IPS DF 4.7 (cell line): Measurements from ENCODE around the gene C11orf58.
A peak's percentile ranks its signal among the peaks of the same experiment; 100 is the strongest.

Source experiments
- DNase-seq: peaks from one replicate; pipeline ENCODE4 v3.0.0-alpha.2; 2013; ENCODE audit warnings: low spot score; ENCODE audit errors: extremely low read depth

The C11orf58 gene

DNA sequence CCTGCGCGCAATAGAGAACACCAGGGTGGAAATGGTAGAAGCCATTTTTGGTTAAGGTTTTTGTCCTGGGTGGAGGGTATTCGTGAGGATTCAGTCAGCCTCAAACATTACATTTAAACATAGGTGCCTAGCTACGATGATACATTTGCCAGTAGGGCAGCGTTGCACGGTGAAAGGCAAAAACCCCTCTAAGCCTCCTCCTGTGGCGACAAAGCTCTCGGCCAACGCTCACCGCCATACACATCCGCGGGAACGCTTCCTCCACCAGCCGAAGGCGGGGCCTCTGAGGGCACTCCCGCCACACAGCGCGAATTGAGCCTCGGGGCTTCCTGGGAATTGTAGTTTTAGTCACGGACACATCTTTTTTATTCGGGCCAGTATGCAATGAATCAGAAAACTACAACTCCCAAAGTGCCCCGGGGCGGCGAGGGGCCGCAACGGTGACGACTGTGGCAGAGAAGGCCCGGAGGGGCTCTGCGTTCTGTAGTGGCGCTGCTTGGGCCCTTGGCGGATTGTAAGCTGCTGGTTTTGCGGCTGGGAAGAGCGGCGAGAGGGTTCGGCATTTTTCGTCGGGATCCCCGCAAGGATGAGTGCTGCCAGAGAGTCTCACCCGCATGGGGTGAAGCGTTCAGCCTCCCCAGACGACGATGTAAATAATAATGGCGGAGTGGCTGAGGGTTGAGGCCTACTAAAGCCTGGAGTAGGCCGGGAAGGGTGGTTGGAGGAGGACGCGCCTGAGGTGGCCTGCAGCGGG, at the start of gene C11orf58:
Gene C11orf58 (plus strand): TSS at position 455 of the 754 bp plus-strand sequence. CDS start 132 bp downstream, at position 587.
- DNase-seq: peak; percentile 81

DNA sequence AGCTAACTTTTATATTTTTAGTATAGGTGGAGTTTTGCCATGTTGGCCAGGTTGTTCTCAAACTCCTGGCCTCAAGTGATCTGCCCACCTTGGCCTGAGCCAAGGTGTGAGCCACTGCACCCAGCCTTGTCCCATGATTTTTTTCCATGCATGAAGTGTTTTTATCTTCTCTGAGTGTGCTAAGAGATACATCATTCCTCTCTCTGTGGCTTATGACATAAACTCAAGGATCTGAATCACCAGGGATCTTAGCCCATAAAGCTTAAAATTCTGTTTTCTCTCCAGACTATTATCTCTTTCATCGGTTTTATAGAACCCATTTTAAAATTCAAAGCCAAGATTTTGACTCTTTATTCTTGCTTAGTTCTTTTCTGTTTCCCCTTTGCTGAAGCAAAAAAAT, 48.4 kb upstream of the C11orf58 start:
- no peak for DNase-seq

DNA sequence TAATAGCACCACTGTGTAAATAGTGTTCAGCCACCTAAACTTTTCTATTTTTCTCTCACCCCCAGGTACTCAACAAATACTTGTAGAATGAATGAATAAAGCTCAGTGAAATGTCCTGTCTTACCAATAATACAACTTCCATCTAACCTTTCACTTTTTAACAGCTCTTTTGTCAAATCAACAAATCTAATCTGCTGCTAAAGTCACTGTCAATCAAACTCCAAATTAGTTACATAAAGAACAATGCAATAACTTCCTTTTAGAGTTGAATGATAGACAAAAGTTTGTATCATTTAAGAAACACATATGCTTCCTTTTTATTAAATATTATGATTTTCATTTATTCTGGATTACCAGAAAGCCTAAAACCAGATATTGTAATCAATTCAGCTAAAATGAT, 34.7 kb upstream of the C11orf58 start:
- no peak for DNase-seq

DNA sequence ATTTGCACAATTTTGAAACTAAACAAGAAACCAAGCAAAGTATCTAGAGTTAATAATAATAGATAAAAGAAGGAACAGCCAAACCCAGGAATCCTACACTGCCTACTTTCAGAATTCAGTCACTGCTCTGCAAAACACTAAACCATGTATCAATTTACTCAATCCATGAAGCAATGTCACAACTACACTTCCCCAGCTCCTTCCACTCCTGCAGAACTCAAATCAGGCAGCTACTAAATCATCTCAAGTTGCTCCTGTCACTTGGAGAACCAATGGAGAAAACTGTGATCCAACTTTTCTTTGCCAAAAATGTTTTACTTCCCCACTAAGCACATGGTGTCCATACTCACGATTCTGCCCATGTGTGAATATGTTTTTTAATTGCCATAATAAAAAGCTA, 24.9 kb upstream of the C11orf58 start:
- no peak for DNase-seq

DNA sequence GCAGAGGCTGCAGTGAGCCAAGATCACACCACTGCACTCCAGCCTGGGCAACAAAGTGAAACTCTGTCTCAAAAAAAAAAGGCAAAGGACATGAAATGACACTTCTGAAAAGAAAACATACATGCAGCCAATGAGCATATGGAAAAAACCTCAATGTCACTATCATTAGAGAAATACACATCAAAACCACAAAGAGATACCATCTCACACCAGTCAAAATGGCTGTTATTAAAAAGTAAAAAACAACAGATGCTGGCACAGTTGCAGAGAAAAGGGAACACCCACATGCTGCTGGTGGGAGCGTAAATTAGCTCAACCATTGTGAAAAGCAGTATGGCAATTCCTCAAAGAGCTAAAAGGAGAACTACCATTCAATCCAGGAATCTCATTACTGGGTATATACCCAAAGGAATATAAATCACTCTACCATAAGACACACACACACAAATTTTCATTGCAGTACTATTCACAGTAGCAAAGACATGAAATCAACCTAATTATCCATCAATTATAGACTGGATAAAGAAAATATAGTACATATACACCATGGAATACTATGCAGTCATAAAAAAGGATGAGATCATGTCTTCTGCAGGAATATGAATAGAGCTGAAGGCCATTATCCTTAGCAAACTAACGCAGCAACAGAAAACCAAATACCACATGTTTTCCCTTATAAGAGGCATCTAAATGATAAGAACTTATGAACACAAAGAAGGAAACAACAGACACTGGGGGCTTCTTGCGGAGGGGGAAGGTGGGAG, 15.7 kb upstream of the C11orf58 start:
- DNase-seq: no peak

DNA sequence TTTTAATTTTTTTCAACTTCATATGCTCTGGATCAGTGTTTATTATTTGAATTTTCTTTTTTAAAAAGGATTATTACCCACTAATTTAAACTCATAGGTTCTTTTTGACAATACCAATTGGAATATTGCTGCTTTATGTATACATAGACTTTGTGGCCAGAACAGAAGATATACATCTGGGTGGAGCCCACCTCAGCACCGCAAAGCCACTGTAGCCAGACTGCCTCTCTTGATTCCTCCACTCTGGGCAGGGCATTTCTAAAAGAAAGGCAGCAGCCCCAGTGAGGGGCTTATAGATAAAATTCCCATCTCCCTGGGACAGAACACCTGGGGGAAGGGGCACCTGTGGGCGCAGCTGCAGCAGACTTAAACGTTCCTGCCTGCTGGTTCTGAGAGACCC, 10.6 kb upstream of the C11orf58 start:
- DNase-seq: no peak

DNA sequence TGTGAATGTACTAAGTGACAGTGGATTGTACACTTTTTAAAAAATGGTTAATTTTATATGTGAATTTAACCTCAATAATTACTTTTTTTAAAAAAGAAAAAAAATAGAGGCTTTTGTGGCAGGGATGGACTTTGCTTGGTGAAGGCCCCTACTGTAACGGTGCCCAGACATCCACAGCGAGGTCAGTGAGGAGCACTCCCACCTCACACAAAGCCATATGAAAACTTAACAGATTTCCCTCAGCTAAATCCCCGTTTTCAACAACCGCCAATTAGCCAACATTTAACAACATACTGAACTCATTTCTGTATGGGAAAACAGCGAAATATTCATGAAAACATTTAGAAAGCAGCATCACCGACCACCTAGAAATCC, 642 bp upstream of the C11orf58 start:
- no peak for DNase-seq

DNA sequence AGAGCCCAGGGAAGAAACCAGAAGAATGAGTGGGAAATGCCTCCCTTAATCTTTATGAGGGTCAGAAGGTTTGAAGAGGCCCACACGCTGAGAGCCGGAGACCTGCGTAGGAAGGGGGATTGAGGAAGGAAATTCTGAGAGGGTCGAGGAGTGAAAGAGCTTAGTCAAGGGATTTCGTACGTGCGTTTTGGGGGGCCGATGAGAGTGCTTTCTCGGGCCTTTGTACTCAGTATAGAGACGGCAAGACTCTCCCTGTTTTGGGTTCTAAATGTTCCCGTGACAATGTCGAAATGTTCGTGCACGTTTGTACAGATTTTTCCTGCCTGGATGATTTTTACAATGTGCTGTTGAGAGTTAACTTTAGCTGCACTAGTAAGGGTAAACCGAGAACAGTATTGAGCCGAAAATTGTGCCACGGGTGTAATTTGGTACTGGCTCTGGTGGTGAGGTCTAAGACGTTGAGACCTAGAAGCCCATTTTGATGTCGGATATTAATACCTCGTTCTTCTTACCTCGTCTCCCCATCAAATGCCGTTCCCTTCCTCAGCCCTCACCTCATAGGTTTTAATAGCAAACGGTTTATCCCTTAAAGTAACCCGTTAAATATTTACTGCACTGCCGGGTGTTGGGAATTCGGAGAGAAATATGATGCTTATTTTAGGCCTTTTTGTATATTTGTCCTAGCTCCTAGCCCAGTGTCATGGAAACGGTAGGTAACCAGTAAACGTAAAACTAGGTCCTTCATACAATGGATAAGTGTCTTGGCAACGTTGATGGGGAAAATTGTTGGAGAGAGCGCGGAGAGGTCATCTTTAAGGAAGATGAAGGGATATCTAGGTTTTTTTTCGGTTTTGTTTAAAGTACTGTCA, 734 bp downstream of the C11orf58 start:
- DNase-seq: no peak

DNA sequence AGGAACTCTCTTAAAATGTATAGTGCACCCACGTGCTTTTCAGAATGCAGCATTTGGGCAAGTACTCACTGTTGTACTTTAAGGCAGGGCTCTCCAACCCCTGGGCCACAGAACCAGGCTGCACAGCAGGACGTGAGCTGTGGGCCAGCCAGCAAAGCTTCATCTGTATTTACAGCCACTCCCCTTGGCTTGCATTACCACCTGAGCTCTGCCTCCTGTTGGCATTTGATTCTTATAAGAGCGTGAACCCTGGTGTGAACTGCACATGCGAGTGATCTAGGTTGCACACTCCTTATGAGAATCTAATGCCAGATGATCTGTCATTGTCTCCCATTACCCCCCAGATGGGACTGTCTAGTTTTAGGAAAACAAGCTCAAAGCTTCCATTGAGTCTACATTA, 3.0 kb downstream of the C11orf58 start:
- DNase-seq: no peak

DNA sequence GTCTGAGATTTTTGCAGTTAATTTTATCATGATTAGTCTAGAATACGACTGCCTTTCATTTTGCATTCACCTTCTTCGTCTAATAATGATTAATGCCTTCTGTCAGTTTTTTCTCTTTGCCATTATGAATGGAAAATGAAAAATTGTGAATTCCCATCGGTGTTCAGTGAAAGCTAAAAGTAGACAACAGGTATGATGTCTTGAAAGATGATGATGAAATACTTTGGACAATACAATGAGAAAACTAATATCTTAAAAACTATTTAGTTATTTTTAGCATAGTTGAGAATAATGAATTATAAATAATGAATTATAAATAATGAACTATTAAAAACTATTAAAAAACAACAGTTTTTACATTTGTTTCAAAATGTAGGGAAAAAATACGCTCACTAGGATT, 5.0 kb downstream of the C11orf58 start:
- no peak for DNase-seq

DNA sequence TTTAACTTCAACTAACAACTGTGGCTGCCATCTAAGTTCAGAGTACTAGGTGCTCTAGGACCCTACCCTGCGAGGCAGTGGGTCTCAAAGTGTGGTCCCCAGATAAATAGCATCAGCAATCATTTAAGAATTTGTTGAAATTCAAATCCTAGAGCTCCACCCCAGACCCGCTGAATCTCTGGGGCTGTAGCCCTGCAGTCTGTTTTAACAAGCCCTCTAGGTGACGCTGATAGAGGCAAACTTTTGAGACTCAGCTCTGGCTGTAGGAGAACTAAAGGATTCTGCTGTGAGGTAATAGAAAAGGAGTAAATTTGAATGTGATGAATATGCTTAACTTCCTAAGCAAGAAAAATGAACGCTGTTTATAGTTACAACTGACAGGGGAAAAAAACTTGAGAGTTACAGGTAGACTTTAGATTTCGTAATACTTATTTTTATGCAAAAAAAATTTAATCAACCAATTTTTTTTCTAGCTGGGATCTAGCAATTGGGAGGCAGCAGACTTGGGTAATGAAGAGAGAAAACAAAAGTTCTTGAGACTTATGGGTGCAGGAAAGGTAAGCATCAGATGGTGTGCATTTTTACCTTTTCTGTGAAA, 5.8 kb downstream of the C11orf58 start:
- no peak for DNase-seq

DNA sequence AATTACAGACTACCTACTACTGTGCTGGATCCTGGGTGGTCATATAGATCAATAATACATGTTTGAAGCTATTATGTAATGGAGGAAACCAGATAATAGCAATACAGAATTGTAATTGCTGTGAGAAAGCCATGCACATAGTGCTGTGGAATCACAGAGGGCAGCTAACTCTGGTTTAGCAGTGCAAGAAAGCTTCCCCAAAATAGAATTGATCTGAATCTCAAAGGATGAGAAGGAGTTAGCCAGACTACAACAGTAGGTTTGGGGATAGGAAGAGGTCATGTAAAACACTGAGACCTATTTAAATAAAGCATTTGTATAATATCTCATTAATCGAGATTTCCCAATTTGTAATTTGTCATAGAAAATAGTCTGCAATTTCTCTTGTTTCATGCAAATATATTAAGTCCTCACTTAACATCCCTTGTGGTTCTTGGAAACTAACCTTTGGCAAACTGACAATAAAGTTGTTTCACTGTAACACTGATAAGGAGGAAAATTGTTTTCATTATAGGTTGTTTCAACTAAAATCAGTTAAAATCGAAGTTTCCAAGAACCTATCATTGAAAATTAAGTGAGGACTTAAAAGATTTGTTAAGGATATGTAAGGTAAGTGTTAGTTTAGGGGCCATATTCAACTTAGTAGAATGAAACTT, 7.6 kb downstream of the C11orf58 start:
- DNase-seq: no peak

DNA sequence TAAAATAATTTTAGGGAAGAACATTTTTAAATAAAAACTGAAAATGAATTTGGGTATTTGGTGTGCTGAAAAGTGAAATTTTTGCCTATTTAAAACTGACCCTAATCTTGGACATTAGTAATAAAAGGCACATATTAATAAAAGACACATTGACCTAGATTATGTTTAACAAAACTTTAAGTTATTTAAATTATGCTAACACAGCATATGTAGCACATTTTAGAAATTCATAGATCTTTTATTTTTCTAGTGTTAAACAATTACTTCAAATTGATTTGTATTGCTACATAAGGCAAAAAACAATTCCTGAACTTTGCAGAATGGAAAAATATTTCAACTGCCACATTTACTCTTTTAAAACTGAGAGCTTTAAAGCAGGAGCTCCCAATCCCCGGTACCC, 10.6 kb downstream of the C11orf58 start:
- DNase-seq: no peak

DNA sequence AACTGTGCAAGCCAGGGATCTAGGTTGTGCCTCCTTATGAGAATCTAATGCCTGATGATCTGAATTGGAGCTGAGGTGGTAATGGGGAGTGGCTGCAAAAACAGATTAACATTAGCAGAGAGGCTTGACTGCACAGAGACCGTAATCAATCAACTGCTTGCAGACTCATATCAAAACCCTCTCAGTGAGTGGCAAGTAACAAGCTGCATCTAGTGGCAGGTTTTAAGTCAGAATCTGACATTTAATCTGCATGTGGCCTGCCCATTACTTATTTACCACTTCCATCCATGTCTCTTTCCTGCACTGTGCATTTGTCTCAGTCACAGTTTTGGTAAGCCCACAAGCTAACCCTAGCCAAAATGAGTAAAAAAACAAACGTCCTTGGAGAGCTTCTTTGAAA, 11.2 kb downstream of the C11orf58 start:
- no peak for DNase-seq

DNA sequence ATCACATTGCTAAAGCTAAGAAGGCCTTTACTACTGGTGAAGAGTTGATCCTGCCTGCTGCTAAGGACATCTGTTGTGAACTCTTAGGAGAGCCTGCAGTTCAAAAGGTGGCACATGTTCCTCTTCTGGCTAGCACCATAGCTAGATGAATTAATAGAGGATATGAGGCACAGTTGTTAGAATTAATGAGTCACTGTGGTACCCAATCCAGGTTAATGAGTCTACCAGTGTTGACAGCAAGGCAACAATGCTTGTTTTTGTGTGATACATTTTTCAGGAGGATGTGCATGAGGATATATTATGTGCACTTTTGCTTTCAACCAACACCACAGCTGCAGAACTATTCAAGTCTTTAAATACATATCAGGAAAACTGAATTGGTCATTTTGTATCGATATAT, 12.0 kb downstream of the C11orf58 start:
- no peak for DNase-seq

DNA sequence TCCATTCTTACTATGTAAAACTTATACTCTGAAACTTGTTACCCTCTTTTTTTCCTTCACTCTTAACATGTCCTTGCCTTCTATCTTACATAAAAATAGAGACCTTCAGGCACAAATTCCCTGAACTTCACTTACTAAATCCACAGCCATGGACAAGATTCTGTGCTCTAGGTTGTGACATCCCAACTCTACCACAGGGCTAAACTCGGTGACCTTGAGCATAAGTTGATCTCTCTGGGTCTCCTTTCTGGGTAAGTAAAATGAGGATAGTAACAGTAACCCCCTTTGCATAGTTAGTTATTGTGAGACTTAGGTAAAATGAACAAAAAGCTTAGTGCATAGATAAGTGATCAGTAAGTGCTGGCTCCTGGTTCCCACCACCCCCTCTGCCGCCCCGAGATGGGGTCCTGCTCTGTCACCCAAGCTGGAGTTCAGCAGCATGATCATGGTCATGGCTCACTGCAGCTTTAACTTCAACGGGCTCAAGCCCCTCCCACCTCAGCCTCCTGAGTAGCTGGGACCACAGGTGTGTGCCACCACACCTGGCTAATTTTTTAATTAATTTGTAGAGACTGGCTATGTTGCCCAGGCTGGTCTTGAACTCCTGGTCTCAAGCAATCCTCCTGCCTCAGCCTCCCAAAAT, 20.1 kb downstream of the C11orf58 start:
- no peak for DNase-seq

DNA sequence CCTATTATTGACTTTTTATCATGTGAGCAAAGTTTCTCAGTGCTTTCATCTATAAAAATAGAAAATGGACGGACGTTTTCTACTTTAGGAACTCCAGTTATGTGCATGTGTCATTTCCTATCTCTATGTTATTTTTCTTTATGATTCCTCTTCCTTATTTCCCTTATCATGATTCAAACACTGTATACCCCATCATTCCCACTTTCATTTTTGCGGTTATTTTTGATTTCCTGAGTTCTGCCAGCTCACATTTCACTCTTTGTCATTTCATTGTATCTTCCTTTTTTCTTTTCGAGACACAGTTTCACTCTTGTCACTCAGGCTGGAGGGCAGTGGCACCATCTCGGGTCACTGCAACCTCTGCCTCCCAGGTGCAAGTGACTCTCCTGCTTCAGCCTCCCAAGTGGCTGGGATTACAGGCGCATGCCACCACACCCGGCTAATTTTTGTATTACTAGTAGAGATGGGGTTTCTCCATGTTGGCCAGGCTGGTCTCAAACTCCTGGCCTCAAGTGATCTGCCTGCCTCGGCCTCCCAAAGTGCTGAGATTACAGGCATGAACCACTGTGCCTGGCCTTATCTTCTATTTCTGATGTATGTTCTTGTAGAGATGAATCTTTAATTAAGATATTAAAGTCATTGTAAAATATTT, 21.5 kb downstream of the C11orf58 start:
- no peak for DNase-seq

DNA sequence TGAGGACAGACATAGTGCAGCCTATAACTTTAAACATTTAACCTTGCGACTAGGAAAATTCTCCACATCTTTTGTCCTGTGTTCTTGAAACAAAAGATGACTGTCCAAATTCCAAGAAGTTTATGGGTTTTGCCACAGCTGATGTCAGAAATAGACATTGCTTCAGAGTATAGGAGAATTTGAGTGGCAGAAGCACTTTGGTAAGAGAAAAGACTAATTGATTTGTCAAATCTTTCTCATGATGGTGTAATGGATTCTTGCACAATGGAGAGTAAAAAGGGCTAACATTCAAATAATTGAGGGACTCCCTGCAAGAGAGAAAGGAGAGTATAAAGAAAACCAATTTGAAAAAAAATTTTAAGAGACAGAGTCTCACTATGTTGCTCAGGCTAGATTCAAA, 25.3 kb downstream of the C11orf58 start:
- DNase-seq: no peak

DNA sequence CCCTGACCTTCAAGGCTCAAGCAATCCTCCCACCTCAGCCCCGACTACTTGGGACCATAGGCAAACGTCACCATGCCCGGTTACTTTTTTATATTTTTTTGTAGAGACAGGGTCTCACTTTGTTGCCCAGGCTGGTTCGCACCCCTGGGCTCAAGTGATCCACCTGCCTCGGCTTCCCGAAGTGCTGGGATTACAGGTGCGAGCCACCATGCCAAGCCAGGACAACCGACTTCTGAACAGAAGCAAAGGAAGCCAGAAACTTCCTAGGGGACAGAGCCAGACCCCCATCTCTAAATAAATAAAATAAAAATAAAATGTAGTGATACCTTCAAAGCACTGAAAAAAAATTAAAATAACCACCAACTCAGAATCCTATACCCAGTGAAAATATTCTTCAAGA, 26.4 kb downstream of the C11orf58 start:
- no peak for DNase-seq

DNA sequence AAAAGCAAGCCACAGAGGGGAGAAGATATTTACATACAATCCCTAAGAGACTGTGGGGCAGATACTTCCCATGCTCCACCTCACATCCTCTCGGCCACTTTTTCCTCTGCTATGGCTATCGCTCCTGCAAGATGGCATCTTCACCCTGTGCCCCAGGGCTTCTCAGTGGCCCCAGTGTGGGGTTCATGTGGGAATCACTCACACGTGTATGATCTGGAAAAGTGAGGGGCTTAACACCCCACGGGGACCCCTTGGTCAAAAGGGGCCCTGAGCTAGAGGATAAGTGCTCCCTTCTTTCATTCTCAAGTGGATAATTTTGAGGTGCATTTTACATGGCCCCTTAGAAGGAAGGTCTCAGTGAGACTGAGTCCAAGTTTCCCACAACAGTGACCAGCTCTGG, 28.7 kb downstream of the C11orf58 start:
- no peak for DNase-seq
